Heart left ventricle (tissue), 13 donors: ENCODE data around the gene SLC22A31.

ENCODE experiments used
- POLR2A ChIP-seq, 2 donors: fragments of 450-650 bp; IDR thresholded peaks; one replicate each; pipeline ENCODE4 v1.6.1; 2017; ENCODE audit warnings: antibody characterized with exemption in 2 of 2, mild to moderate bottlenecking in 2 of 2, moderate library complexity in 2 of 2
- TF ChIP-seq, protein P1 (sequence below), 12 donors: fragments of 200-600 bp; sonication (generic) in 4 of 12; IDR thresholded peaks; one replicate each; pipeline versions ENCODE4 v1.5.0 to v1.8.0; 2018 to 2022; ENCODE audit warnings: antibody characterized with exemption in 12 of 12, mild to moderate bottlenecking in 5 of 12
- donor health status: ischemic (EF 13 %, LVEDD 7.1; RV severe dilation, severe dysfunction).
- donor health status: DM: no; HTN: yes; CAD: no.
- donor health status: DM: no; HTN: no; CAD: no.
- donor health status: ischemic (EF 25% LVEDD 6.9; RV normal size, moderate dysfunction).
- donor health status: ischemic (EF 25% LVEDD 5.7; RV mildly dilated, moderate dysfunction).
- donor health status: ischemic (EF 35%, LVEDD 5.7; RV mildly dilated, moderate dysfunction).
- donor health status: nonischemic (EF 11% LVEDD 7.7; RV severe dilation, severe dysfunction).
- donor health status: DM: yes; HTN: yes; CAD: no.
- donor health status: PGD.
- donor health status: ischemic (EF 29% LVEDD 5.4; RV normal size, mild dysfunction).
- donor health status: nonischemic (EF 23%, LVEDD 6.1; RV moderate dilation, normal function).

DNA sequence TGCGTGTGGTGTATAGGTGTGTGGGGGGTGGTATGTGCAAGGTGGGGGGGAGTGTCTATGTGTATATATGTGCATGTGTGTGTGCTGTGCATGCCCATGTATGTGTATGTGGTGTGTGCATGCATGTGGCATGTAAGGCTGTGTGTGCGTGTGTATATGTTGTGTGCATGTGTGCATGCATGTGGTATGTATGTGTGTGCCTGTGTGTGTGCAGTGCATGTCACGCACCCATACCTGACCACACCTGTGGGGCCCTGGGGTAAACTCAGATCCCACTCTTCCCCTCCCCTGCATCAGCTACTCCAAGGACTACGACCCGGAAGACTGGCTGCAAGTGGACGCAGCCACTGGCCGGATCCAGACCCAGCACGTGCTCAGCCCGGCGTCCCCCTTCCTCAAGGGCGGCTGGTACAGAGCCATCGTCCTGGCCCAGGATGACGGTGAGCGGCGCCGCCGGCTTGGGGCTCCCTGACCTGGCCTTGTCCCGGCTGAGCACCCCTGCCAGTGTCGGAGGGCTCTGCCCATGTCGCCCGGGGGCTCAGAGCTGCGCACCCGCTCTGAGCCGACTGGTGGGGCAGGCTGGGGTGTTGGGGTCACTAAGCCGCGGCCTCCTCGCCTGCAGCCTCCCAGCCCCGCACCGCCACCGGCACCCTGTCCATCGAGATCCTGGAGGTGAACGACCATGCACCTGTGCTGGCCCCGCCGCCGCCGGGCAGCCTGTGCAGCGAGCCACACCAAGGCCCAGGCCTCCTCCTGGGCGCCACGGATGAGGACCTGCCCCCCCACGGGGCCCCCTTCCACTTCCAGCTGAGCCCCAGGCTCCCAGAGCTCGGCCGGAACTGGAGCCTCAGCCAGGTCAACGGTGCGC lies 9.1 kb downstream of the SLC22A31 start:
- TF ChIP-seq, protein P1, sequence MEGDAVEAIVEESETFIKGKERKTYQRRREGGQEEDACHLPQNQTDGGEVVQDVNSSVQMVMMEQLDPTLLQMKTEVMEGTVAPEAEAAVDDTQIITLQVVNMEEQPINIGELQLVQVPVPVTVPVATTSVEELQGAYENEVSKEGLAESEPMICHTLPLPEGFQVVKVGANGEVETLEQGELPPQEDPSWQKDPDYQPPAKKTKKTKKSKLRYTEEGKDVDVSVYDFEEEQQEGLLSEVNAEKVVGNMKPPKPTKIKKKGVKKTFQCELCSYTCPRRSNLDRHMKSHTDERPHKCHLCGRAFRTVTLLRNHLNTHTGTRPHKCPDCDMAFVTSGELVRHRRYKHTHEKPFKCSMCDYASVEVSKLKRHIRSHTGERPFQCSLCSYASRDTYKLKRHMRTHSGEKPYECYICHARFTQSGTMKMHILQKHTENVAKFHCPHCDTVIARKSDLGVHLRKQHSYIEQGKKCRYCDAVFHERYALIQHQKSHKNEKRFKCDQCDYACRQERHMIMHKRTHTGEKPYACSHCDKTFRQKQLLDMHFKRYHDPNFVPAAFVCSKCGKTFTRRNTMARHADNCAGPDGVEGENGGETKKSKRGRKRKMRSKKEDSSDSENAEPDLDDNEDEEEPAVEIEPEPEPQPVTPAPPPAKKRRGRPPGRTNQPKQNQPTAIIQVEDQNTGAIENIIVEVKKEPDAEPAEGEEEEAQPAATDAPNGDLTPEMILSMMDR (IDR thresholded peaks at IDR 0.05), result no peak
- TF ChIP-seq POLR2A (IDR thresholded peaks at IDR 0.05), result no peak
